Neuronal stem cell (in vitro differentiated cells): ENCODE results near the gene DOCK3.

Source experiments
- DNase-seq: peaks from one replicate; pipeline ENCODE4 v3.0.0-alpha.2; 2013; ENCODE audit warnings: low spot score
- H2AFZ ChIP-seq: one replicate; pipeline ENCODE4 v1.6.1; 2013; ENCODE audit warnings: mild to moderate bottlenecking, low read length, inconsistent platforms
- H2AK5ac ChIP-seq: 2 replicates; pipeline ENCODE4 v1.6.1; 2013; ENCODE audit warnings: low read depth, mild to moderate bottlenecking, inconsistent platforms, low read length, moderate library complexity, mixed read lengths
- H2BK120ac ChIP-seq: 2 replicates; pipeline ENCODE4 v1.6.1; 2013; ENCODE audit warnings: low read depth, mild to moderate bottlenecking, inconsistent platforms, low read length, moderate library complexity, mixed read lengths
- H2BK12ac ChIP-seq: one replicate; pipeline ENCODE4 v1.6.1; 2013; ENCODE audit warnings: low read length, inconsistent platforms
- H2BK15ac ChIP-seq: 2 replicates; pipeline ENCODE4 v1.6.1; 2013; ENCODE audit warnings: mild to moderate bottlenecking, low read length, inconsistent platforms, mixed read lengths
- H2BK5ac ChIP-seq: one replicate; pipeline ENCODE4 v1.6.1; 2013; ENCODE audit warnings: inconsistent platforms, mild to moderate bottlenecking, low read length, moderate library complexity
- H3K14ac ChIP-seq: one replicate; pipeline ENCODE4 v1.6.1; 2013; ENCODE audit warnings: low read length, inconsistent platforms
- H3K18ac ChIP-seq: 2 replicates; pipeline ENCODE4 v1.6.1; 2013; ENCODE audit warnings: low read length, inconsistent platforms
- H3K23ac ChIP-seq: 2 replicates; pipeline ENCODE4 v1.6.1; 2013; ENCODE audit warnings: low read depth, mild to moderate bottlenecking, mixed read lengths, low read length, inconsistent platforms; ENCODE audit not compliant: poor library complexity
- H3K27ac ChIP-seq: replicated peaks from 3 replicates; pipeline ENCODE4 v1.5.1; 2013; ENCODE audit warnings: low read length, inconsistent platforms
- H3K27me3 ChIP-seq, 3 experiments: 2 replicates each; pipeline ENCODE4 v1.6.1; 2013; ENCODE audit warnings: low read length in 3 of 3, mild to moderate bottlenecking in 2 of 3, inconsistent platforms in 1 of 3, low read depth in 1 of 3, mixed read lengths in 1 of 3, moderate library complexity in 1 of 3; ENCODE audit not compliant: control insufficient read depth in 3 of 3, insufficient read depth in 3 of 3
- H3K36me3 ChIP-seq, 2 donors: replicated peaks in 1 of 2; 2 replicates each; pipeline ENCODE4 v1.6.1; 2013; ENCODE audit warnings: low read length in 2 of 2; ENCODE audit not compliant: control insufficient read depth in 2 of 2, insufficient read depth in 2 of 2
- H3K4ac ChIP-seq: 2 replicates; pipeline ENCODE4 v1.6.1; 2013; ENCODE audit warnings: inconsistent platforms, mild to moderate bottlenecking, low read length, moderate library complexity
- H3K4me1 ChIP-seq, 2 donors: 1 replicate in 1 of 2; 2 replicates in 1 of 2; pipeline ENCODE4 v1.6.1; 2013; ENCODE audit warnings: low read length in 2 of 2, low read depth in 1 of 2; ENCODE audit not compliant: control insufficient read depth in 2 of 2, insufficient read depth in 1 of 2
- H3K4me2 ChIP-seq: one replicate; pipeline ENCODE4 v1.6.1; 2013; ENCODE audit warnings: mild to moderate bottlenecking, low read length, inconsistent platforms; ENCODE audit not compliant: insufficient read depth, poor library complexity, severe bottlenecking
- H3K4me3 ChIP-seq, 2 donors: 2 replicates each; pipeline ENCODE4 v1.5.1; 2013; ENCODE audit warnings: low read length in 2 of 2, mild to moderate bottlenecking in 2 of 2, inconsistent platforms in 1 of 2, moderate library complexity in 1 of 2
- H3K79me1 ChIP-seq: one replicate; pipeline ENCODE4 v1.6.1; 2013; ENCODE audit warnings: low read depth, mild to moderate bottlenecking, inconsistent platforms, low read length, moderate library complexity
- H3K9ac ChIP-seq: one replicate; pipeline ENCODE4 v1.6.1; 2013; ENCODE audit warnings: mild to moderate bottlenecking, low read depth, low read length, inconsistent platforms; ENCODE audit not compliant: poor library complexity
- H3K9me3 ChIP-seq, 2 donors: replicated peaks in 1 of 2; 2 replicates each; pipeline versions ENCODE3 to v1.6.1; 2013; ENCODE audit warnings: low read length in 2 of 2, mild to moderate bottlenecking in 2 of 2, inconsistent platforms in 1 of 2, low read depth in 1 of 2, mixed read lengths in 1 of 2, moderate library complexity in 1 of 2; ENCODE audit not compliant: control insufficient read depth in 2 of 2, insufficient read depth in 1 of 2
- H4K8ac ChIP-seq: one replicate; pipeline ENCODE4 v1.6.1; 2013; ENCODE audit warnings: low read depth, mild to moderate bottlenecking, inconsistent platforms, low read length, moderate library complexity
- H4K91ac ChIP-seq: one replicate; pipeline ENCODE4 v1.6.1; 2013; ENCODE audit warnings: low read length, low read depth, mild to moderate bottlenecking, inconsistent platforms; ENCODE audit not compliant: poor library complexity
- WGBS, 2 donors: extraction: QIAGEN DNeasy Blood & Tissue Kit; methylation state at CpG; one replicate each; pipeline ENCODE4 v1.1.7; 2013; ENCODE audit warnings: missing lambda C conversion rate in 2 of 2, mixed read lengths in 1 of 2; ENCODE audit not compliant: insufficient read length in 2 of 2, insufficient replicate concordance in 1 of 2; ENCODE audit errors: extremely low coverage in 2 of 2; 5-methylcytosine and 5-hydroxymethylcytosine counted together

DOCK3 gene

GRCh38 chr3:50995085-50995824 lies 320.5 kb downstream of the DOCK3 start:
- Histone ChIP-seq H3K14ac (no peak overlapping the region), H2BK15ac (no peak overlapping the region), H2BK12ac (no peak overlapping the region), H4K91ac (no peak overlapping the region), H2AK5ac (no peak overlapping the region), H3K4me3 (no peak overlapping the region), H3K18ac (no peak overlapping the region), H2BK120ac (no peak overlapping the region), H3K23ac (no peak overlapping the region), H3K4me2 (no peak overlapping the region), H3K36me3 (no peaks in the 10 kb centered on the region), H2BK5ac (no peak overlapping the region), H3K4ac (no peak overlapping the region), H3K9ac (no peak overlapping the region), H3K27ac (no peak overlapping the region), H3K27me3 (no peaks in the 10 kb centered on the region), H2AFZ (no peak overlapping the region), H3K79me1 (no peaks in the 10 kb centered on the region), H4K8ac (no peak overlapping the region), H3K4me1 (no peaks in the 10 kb centered on the region), H3K9me3 (no peaks in the 10 kb centered on the region)
- WGBS, 2 donors = no CpG with 5 or more reads among the region's 1 CpG
- DNase-seq = no peak

- H2BK12ac ChIP-seq = no peak overlapping the region
- H3K27ac ChIP-seq = no peak overlapping the region
- H3K9me3 ChIP-seq = no peaks in the 10 kb centered on the region
- no peak overlapping the region for H2AK5ac ChIP-seq
- H3K4ac ChIP-seq = no peak overlapping the region
- H2BK5ac ChIP-seq = no peak overlapping the region
- H2BK120ac ChIP-seq = no peak overlapping the region
- no peak overlapping the region for H2BK15ac ChIP-seq
- no peak overlapping the region for H3K23ac ChIP-seq
- H3K9ac ChIP-seq = no peak overlapping the region
- H3K79me1 ChIP-seq = no peaks in the 10 kb centered on the region
- no peaks in the 10 kb centered on the region for H3K4me1 ChIP-seq
- no peak overlapping the region for H2AFZ ChIP-seq
- H3K27me3 ChIP-seq = no peaks in the 10 kb centered on the region
- H3K18ac ChIP-seq = no peak overlapping the region
- no peaks in the 10 kb centered on the region for H3K36me3 ChIP-seq
- no peak overlapping the region for H3K4me3 ChIP-seq
- H3K4me2 ChIP-seq = no peak overlapping the region
- no peak overlapping the region for H3K14ac ChIP-seq
- no peak overlapping the region for H4K91ac ChIP-seq
- DNase-seq = no peak
- H4K8ac ChIP-seq = no peak overlapping the region
Measured at GRCh38 chr3:51002495-51002894, 327.8 kb downstream of the DOCK3 start.

- Histone ChIP-seq H2BK120ac (no peak overlapping the region), H4K91ac (no peak overlapping the region), H3K4me1 (no peaks in the 10 kb centered on the region), H3K23ac (no peak overlapping the region), H2BK12ac (no peak overlapping the region), H4K8ac (no peak overlapping the region), H3K4me3 (no peak overlapping the region), H2BK15ac (no peak overlapping the region), H3K27ac (no peak overlapping the region), H3K27me3 (no peaks in the 10 kb centered on the region), H3K79me1 (no peaks in the 10 kb centered on the region), H3K14ac (no peak overlapping the region), H2AFZ (no peak overlapping the region), H3K36me3 (no peaks in the 10 kb centered on the region), H3K4me2 (no peak overlapping the region), H2AK5ac (no peak overlapping the region), H3K4ac (no peak overlapping the region), H2BK5ac (no peak overlapping the region), H3K18ac (no peak overlapping the region), H3K9me3 (no peaks in the 10 kb centered on the region), H3K9ac (no peak overlapping the region)
- no peak for DNase-seq
- no CpG with 5 or more reads among the region's 2 CpGs for WGBS, 2 donors
Measured at GRCh38 chr3:51004235-51004634, 329.5 kb downstream of the DOCK3 start.

GRCh38 chr3:51024121-51024520 lies 349.4 kb downstream of the DOCK3 start:
- H3K4me3 ChIP-seq = no peak overlapping the region
- no peak overlapping the region for H2AFZ ChIP-seq
- no peak overlapping the region for H3K18ac ChIP-seq
- no peak overlapping the region for H2AK5ac ChIP-seq
- no peak overlapping the region for H3K4me2 ChIP-seq
- no peak overlapping the region for H2BK5ac ChIP-seq
- no peaks in the 10 kb centered on the region for H3K79me1 ChIP-seq
- H2BK120ac ChIP-seq = no peak overlapping the region
- no peak overlapping the region for H3K23ac ChIP-seq
- no peak overlapping the region for H3K27ac ChIP-seq
- H4K91ac ChIP-seq = no peak overlapping the region
- H3K14ac ChIP-seq = no peak overlapping the region
- no peaks in the 10 kb centered on the region for H3K36me3 ChIP-seq
- H2BK12ac ChIP-seq = no peak overlapping the region
- no peak overlapping the region for H3K9ac ChIP-seq
- H4K8ac ChIP-seq = no peak overlapping the region
- H2BK15ac ChIP-seq = no peak overlapping the region
- no peak overlapping the region for H3K4ac ChIP-seq
- H3K27me3 ChIP-seq = no peaks in the 10 kb centered on the region
- peaks cover 0 to 4% of the 10 kb centered on the region in 2 donors for H3K4me1 ChIP-seq
- DNase-seq = no peak
- no peaks in the 10 kb centered on the region for H3K9me3 ChIP-seq
